ENCODE results near the gene TMEM217.

The TMEM217 gene

DNA sequence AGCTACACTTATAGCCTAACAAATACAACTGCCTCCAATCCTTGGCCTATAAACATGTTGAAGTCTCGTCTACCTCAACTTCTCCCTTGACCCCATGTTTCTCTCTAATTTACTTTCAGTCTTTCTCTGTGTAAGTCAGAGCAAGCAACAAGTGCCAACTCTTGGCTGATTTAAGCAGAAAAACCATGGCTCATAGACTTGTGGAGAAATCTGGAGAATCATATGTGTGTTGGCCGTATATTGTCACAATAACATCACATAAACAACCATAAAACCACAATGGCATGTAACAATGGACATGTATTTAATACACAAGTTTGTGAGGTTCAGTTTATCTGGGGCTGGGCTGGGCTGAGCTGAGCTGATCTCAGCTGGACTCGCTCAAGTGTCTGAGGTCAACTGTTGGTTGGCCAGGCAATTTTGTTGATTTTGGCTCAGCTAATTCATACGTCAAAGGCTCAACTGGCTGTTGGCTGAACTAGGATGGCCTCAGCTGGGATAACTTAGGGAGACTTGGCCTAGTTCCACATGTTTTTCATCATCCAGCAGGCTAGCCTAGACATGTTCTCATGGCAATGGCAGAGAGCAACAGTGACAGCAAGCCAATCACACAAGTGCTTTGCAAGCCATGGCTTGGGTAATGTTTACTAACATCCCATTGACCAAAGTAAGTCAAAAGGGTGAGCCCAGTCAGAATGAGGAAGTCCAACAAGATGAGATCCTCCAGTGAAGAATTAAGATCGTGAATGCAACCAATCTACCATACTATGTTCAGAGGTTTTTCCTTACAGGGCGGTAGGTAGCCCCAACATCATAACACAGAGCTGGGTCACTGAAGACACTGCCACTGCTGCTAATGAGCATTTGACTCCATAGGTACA lies 13.3 kb downstream of the TMEM217 start:
- DNase-seq (ENCODE audit: low read depth in 2 of 2) = no peak

DNA sequence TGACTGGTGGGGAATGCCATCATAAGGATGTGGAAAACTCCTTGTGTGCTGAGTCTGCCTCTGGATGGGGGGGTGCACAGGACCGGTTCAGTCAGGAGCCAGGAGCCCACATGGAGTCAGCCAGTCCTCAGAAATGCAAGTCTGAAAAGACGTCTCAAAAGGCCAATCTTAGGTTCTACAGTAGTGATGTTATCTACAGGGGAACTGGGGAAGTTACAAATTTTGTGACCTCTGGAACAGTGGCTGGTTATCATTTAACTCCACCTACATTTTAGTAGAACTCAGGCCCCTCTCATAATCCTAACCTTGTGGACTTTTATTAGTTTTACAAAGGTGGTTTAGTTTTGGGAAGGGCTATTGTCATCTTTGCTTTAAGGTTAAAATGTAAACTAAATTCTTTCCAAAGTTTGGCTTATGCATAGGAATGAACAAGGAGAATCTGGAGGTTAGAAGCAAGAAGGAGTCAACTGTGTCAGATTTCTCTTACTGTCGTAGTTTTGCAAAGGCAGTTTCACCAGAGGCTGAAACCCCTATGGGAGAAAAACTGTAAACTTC lies 14.1 kb downstream of the TMEM217 start:
- no peak for DNase-seq (ENCODE audit: low read depth in 2 of 2)

DNA sequence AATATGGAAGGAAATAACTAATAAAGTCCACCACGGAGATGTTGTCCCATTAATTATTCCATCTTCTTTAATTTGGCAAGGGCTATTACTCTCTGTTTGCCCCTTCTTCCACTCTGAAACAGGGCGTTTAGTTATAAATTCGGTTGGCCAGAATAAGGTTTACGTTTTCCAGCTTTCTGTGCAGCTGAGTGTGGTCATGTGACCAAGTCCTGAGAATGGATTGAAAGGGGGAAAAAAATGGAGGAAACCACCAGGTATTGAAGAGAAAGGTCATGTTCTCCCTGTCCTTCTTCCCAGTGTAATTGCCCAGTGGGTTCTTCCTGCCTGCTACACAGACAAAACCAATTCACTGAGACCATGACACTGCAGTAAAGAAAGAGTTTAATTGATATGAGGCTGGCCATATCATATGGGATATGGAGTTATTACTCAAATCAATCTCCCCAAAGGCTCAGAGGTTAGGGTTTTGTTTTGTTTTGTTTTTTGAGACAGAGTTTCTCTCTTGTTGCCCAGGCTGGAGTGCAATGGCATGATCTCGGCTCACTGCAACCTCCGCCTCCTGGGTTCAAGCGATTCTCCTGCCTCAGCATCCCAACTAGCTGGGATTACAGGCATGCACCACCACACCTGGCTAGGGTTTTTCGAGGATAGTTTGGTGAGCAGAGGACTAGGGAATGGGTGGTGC lies 14.7 kb downstream of the TMEM217 start:
- no peak for DNase-seq (ENCODE audit: low read depth in 2 of 2)

DNA sequence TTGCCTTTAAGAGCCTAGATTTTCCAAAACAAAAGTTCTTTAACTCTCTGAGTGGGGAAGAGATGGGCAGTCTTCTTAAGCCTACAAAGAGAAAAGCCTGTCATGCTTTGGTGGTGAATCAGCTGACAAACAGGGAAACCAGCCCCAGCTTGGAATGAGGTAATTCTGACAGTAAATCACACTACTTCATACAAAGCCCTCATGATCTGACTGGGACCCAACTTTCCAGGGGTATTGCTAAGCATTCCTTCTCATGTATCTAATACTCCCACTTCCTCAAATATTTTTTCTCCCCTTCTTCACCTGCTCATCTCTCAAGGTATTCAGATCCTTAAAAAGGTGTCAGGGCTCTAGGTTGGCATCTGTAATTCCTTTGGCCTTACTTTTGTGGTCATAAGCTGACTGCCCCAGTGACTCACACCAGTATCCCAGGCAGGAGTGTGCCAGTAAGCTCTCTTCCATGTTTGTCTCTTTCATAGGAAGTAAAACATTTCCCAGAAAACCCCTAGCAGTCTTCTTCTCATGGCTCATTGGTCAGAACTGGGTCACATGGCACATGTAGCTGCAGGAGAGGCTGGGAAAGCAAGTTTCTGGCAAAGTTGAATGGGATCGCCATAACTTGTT lies 15.4 kb downstream of the TMEM217 start:
- no peak for DNase-seq (ENCODE audit: low read depth in 2 of 2)

DNA sequence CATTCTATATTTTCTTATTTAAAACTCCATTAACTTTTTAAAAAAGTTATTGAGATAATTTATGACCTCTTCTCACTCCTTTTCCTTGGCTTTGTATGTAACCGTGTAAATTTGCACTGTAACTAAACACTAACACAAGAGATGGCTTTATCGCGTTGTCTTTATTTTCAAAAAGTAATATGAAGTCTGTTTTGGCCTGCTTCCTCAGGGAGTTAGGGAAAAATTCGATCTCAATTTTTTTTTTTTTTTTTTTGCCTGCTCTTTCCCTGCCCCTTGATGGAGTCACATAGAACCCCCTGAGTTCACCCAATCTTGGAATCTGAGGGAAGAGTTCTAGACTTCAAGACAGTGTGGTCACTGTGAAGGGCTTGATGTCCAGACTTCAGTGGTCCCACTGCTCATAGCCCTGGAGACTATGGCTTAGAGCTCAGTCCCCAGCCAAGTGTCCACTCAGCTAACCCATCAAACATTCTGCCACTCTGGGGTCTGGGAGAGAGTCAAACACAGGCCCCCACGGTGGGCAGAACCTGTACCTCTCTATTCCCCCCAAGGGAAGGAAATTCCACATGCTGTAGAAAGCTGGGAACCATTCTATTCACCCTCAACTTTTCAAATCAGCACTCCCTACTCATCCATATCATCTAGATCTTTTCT lies 16.0 kb downstream of the TMEM217 start:
- DNase-seq (ENCODE audit: low read depth in 2 of 2) = no peak

DNA sequence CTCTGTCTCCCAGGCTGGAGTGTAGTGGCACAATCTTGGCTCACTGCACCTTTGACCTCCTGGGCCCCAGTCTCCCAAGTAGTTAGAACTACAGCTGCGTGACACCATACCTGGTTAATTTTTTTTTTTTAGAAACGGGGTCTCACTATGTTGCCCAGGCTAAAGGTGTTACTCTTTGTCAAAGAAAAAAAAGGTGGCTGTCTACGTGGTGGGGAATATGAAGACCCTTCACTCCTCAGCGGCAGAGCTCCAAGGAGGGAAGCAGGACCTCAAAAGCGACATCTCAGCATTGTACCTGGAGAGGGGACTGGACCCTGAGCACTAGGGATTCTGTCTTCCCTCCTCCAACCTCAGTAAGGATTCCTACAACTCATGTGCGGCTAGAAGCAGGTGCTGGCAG lies 16.8 kb downstream of the TMEM217 start:
- no peak for DNase-seq (ENCODE audit: low read depth in 2 of 2)

DNA sequence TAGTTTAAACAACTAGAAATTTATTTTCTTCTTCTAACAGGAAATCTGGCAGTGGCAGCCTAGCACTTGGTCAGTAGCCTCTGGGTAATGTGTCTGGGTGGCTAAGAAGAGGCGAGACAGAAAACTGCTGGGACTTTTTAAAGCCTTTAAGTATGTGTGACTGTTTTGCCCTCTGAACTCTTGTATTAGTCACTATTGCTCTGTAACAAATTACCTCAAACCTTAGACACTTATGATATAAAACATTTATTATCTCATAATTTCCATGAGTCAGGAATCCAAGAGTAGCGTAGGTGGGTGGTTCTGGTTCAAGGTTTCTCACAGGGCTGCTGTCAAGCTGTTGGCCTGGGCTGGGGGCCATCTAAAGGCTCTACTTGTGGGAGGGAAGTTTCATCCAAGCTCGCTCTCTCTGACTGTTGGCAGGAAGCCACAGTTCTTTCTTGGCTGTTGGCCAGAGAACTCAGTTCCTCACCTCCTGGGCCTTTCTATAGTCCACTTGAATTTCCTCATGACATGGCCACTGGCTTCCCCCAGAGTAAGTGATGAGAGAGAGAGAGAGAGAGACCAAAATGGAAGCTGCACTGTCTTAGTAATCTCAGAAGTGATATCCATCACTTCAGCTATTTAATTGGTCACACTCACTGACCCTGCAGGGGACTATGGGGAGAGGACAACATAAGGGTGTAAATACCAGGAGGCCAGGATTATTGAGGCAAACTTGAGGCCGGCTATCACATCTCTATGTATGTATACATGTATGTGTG lies 17.8 kb downstream of the TMEM217 start:
- DNase-seq (ENCODE audit: low read depth in 2 of 2) = peak; percentile 48 to 59

DNA sequence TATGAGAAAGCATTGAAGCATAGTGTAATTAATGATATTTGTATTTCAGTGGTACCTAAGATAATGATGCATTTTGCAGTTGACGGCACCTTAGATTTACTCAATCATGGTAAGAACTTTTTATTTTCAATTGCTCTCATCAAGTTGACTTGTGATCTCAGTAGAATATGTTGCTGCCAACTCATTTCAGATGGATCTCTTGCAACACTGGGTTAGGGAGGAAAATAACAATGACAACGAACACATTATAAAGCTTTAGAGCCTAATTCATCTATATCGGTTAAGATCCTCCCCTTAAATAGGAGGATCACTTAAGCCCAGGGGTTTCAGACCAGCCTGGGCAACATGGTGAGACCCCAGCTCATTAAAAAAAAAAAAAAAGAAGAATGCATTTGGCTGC lies 18.4 kb downstream of the TMEM217 start:
- DNase-seq (ENCODE audit: low read depth in 2 of 2) = no peak

DNA sequence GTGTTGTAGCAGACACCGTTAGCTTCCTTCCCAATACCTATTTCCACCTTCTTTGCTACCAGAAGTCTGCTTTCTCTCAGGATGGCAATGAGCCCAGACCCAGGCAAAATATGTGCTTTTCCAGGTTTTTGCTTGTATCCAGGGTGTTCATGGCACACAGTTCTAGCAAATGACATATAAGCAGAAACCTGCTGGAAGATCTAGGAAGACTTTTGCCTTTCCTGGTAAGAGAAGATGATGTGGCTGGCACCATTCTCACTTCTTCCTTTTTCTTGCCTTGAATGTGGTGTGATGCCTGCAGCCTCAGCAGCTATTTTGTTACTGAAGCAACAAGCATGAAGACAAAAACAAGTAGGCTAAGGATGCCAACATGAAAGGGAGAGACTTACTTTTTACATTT lies 19.6 kb downstream of the TMEM217 start:
- no peak for DNase-seq (ENCODE audit: low read depth in 2 of 2)

DNA sequence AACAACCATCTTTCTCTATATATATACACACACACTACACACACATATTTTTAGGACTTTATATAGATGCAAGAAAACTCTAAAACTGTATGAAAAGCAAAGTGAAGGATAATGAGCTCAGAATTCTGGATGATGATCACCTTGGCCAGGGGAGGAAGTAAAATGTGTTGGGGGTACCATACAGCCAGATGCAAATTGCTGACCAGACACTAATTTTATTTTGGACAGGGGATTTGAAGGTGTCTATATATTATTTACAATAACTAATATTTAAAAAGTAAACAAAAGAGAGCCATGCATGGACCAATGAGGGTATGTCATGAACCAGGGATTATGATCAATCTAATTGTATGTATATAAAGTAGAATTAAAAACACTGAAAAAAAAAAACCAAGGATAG lies 20.2 kb downstream of the TMEM217 start:
- DNase-seq (ENCODE audit: low read depth in 2 of 2) = no peak

DNA sequence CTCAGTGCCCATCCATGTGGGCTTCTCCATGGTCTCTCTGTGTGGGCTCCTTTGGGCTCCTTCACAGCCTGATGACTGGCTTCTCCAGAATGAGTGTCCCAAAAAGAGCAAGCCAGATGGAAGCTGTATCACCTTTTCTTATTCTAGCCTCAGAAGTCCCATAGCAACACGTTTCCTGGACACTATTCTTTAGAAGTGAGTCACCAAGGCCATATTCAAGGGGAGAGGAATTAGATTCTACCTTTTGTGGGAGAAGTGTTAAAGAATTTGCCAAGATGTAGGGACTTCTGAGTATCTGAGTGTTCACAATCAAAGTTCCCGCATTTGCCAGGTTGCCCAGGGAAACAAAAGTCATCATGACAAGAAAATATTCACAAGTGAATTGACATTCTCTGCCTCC lies 21.0 kb downstream of the TMEM217 start:
- DNase-seq (ENCODE audit: low read depth in 2 of 2) = no peak

DNA sequence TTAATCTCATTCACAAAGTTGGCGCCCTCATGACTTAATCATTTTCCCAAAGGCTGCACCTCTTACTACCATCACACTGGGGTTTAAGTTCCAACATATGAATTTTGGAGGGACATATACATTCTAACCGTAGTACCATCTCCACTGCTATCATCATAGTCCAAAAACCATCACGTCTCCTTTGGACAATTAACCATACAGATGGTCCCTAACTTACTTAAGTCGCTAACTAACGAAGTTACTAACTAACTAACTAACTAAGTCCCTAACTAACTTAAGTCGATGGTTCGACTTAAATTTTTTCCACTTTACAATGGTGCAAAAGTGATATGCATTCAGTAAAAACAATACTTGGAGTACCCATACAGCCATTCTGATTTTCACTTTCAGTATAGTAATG lies 24.4 kb downstream of the TMEM217 start:
- no peak for DNase-seq (ENCODE audit: low read depth in 2 of 2)

DNA sequence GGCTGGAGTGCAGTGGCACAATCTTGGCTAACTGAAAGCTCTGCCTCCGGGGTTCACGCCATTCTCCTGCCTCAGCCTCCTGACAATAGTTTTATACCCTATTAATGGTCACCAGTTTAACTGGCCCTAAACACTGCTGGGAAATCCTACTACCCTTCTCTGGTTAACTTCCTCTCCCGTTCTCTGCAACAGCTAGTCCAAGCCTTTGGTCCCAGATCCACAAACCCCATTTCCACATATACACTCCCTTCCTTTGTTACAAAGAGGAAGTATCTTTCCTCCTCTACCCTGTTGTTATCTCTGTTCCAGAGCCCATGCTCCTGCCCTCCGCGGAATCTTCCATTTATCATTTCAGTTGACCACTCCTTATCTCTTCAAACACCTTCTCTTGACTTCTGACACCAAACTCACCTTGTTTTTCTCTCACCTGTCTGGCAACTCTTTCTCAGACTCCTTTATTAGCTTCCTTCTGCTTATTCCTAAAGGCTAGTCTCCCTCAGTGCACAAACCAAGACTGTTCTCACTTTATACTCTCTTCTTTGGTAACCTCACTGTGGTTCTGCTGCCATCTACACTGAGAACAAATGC lies 25.4 kb downstream of the TMEM217 start:
- no peak for DNase-seq (ENCODE audit: low read depth in 2 of 2)

DNA sequence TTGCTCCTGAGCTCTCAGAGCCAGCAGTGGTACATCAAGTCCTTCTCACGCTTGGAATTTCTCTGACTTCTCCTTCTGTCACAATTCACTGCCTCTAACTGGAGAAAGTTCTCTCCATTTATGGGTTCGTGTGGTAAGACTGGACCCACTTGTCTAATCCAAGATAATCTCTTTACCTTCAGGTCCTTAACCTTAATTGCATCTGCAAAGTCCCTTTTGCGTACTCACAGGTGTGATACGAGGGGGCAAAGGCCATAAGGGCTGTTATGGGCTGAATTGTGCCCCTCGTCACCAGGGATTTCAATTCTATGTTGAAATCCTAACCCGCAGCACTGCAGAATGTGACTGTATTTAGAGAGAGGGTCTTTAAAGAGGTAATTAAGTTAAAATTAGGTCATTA lies 27.8 kb downstream of the TMEM217 start:
- DNase-seq (ENCODE audit: low read depth in 2 of 2) = no peak

DNA sequence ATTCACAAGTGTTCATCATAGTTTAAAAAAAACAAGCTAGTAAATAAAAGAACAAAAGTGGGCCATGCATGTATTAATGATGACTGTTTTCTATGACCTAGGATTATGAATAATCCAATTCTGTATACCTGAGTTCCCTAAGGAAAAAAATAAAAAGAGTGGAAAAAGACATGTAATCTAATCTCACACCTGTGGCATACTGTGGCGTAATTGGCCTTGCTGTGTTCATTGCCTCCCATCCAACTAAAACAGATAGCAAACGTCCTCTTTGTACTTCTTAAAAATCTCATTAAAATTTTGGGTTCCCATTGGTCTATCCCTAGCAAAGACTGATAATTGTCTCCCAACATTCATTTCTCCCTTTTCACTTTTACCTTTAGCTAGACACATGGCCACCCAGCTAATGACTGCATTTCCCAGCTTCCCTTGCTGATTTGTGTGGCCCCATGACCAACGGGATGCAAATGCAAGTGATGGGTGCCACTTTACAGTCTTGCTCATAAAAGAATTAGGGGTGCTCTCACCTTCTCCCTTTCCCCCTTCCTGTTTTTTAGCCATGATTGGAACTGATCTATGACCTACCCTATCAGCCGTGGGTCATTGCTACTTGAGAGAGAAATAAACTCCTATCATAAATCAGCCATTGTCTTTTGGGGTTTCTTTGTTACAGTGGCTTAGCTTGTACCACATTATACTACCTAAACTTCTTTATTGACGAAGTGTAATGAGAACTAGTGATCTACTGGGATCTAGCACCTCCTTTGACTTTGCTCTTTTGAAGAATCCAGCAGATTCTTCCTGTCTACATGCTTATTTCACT lies 32.4 kb downstream of the TMEM217 start:
- no peak for DNase-seq (ENCODE audit: low read depth in 2 of 2)

DNA sequence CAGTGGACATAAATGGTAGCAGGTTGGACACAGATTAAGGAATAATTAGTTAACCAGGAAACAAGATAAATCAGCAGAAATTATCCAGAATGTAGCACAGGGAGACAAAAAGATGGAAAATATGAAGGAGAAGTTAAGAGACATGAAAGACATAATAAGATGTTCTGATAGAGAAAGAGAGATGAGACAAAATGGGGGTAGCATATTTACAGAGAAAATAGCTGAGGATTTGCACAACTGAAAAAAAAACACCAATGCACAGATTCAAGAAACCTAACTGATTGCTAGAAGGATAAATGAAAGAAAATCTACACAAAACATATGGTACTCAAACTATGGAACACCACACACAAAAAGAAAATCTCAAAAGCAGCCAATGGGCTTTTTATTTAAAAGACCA lies 35.0 kb downstream of the TMEM217 start:
- DNase-seq (ENCODE audit: low read depth in 2 of 2) = no peak

DNA sequence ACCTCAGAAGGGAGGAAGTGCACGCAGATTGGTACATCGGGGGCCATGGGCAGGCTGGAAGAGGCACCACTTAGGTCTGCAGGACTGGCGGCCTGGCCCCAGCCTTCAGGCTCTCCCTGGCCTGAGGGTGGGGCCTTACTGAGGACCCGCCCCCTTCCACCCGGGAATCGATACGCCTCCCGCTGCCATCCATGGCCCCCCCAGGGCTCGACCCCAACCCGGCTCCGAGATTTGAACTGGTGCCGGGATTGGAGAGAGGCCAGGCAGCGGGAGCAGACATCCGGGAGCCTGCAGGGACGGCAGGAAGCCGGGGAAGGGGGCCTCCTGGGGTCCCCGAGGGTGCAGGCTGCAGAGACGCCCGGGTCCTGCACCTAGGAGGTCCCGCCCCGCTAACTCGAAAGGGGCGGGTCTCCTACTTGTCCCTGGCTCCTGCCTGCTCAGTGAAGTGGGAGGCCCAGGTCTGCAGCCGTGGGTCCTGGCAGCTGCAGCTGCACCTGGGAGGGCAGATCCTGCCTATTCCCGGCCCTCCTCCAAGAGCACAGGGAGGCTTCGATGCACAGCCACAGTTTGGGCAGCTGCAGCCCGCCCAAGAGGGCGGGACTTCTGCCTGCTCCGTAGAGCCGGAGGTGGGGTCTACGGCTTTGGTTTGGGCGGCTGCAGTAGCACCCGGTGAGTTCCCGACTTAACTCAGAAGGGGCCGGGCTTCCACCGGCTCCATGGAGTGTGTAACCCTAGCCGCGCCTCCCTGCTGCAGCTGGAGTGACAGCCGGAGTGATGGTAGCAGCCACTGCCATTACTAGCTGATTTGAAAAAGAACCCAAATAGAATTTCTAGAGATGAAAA lies 35.6 kb downstream of the TMEM217 start:
- DNase-seq (ENCODE audit: low read depth in 2 of 2) = peak in 1 of 2 donors; percentile 22

DNA sequence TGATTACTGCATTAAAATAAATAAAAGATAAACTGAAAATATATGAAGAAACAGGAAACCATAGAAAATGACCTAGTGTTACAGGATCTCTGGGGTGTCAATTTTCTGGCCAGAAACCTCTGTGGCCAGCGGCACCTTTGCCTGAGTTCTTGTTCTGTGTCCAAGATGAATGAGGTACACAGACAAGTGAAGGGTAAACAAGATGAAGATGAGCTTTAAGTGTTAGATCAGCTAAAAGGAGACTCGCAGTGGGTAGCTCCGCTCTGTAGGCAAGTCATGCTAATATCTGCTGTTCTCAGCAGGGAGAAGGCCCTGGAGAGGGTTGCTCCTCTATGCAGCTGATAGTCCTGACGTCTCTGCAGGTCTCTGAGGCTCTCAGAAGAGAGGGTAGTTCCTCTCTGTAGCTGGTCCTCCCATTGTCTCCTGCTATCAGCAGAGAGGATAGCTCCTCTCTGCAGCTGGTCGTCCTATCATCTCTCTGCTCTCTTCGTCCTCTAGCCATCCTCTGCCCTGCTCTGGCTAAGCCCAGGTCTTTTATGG lies 36.3 kb downstream of the TMEM217 start:
- no peak for DNase-seq (ENCODE audit: low read depth in 2 of 2)

DNA sequence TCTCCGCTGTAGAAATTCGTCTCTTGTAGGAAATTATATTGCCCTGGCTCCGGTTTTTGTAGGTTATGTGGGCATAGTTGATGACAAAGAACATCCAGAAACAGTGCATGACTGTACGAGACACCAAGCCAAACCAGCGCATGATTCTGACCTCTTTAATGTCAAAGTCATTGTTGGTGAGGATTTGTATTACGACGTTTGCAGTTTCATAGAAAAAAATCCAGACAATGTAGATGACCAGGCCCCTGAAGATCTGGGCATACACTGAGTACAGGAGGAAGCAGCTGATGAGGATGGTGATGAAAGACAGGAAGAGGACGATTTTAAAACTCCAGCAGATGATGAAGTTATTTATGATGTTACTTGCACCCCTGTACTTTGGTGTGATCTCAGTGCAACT lies 39.4 kb downstream of the TMEM217 start:
- no peak for DNase-seq (ENCODE audit: low read depth in 2 of 2)

Measured in stimulated activated CD8-positive, alpha-beta memory T cell treated with anti-CD3 and anti-CD28 coated beads, Interleukin-15, amount 100 ng/mL, for 4 hours (primary cell).